LNCAP (cell line): ENCODE results near the gene DAPK3.

Experiments used
- TF ChIP-seq, protein P1 (sequence below): fragments of 450-650 bp; IDR thresholded peaks from 2 replicates; pipeline ENCODE4 v1.5.1; 2017; ENCODE audit warnings: mild to moderate bottlenecking

Gene DAPK3

DNA sequence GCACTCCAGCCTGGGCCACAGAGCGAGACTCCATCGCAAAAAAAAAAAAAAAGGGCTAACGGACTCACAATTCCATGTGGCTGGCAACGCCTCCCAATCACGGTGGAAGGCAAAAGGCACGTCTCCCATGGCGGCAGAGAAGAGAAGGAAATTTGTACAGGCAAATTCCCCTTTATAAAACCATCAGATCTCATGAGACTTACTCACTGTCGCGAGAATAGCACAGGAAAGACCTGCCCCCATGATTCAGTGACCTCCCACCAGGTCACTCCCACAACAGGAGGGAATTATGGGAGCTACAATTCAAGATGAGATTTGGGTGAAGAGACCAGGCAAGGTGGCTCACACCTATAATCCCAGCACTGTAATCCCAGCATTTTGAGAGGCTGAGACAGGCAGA lies 56.7 kb downstream of the DAPK3 start:
- TF ChIP-seq, protein P1, sequence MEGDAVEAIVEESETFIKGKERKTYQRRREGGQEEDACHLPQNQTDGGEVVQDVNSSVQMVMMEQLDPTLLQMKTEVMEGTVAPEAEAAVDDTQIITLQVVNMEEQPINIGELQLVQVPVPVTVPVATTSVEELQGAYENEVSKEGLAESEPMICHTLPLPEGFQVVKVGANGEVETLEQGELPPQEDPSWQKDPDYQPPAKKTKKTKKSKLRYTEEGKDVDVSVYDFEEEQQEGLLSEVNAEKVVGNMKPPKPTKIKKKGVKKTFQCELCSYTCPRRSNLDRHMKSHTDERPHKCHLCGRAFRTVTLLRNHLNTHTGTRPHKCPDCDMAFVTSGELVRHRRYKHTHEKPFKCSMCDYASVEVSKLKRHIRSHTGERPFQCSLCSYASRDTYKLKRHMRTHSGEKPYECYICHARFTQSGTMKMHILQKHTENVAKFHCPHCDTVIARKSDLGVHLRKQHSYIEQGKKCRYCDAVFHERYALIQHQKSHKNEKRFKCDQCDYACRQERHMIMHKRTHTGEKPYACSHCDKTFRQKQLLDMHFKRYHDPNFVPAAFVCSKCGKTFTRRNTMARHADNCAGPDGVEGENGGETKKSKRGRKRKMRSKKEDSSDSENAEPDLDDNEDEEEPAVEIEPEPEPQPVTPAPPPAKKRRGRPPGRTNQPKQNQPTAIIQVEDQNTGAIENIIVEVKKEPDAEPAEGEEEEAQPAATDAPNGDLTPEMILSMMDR, result no peak

DNA sequence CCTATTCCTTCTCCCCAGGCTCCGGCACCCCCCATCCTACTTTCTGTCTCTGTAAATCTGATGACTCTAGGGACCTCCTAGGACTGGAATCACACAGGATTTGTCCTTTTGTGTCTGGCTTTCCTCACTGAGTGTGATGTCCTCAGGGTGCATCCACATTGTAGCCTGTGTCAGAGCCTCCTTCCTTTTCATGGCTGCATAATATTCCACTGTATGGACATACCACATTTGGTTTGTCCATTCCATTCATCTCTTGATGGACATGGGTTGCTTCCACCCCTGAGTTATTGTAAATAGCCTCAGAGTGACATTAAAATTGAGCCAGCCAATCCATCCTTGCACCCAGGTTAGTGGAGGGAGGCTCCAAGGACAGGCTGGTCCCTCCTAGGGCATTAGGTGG lies 60.8 kb downstream of the DAPK3 start:
- TF ChIP-seq, protein P1, result no peak
